ENCODE data around the gene RBL1.

Gene RBL1

GRCh38 chr20:37095599-37096414, at the start of gene RBL1:
Gene RBL1 (minus strand): TSS chr20:37095997. CDS start chr20:37095928, 69 bp downstream.
- peak; percentile 57 for TF ChIP-seq CTCF (IDR thresholded peaks at IDR 0.05; ENCODE audit: low read depth, low read length, missing control alignments)
- DNase-seq, result peak; percentile 67
- no peaks in the 10 kb centered on the region for H3K27me3 ChIP-seq (replicated peaks)
- H3K4me3 ChIP-seq (ENCODE audit: low read depth, low read length), result peak within 1 kb of the TSS; percentile 77
- in situ Hi-C loops (cut with HindIII; ENCODE audit: low pct_ligation_motif_present, low sequenced_read_pairs), result no loop called here
- peak within 1 kb of the TSS; percentile 75 for H3K27ac ChIP-seq
- no peaks in the 10 kb centered on the region for H3K36me3 ChIP-seq (replicated peaks)

GRCh38 chr20:37144856-37145404, 49.1 kb upstream of the RBL1 start:
- H3K27me3 ChIP-seq (replicated peaks), result no peaks in the 10 kb centered on the region
- DNase-seq, result no peak
- H3K36me3 ChIP-seq (replicated peaks), result no peaks in the 10 kb centered on the region
- no peak overlapping the region for H3K27ac ChIP-seq
- TF ChIP-seq CTCF (IDR thresholded peaks at IDR 0.05; ENCODE audit: low read depth, low read length, missing control alignments), result no peak
- in situ Hi-C loops (cut with HindIII; ENCODE audit: low pct_ligation_motif_present, low sequenced_read_pairs), result no loop called here
- H3K4me3 ChIP-seq (ENCODE audit: low read depth, low read length), result no peak overlapping the region

- Histone ChIP-seq H3K36me3 (replicated peaks) (no peaks in the 10 kb centered on the region), H3K4me3 (ENCODE audit: low read depth, low read length) (no peak overlapping the region), H3K27ac (no peak overlapping the region), H3K27me3 (replicated peaks) (no peaks in the 10 kb centered on the region)
- no peak for DNase-seq
- TF ChIP-seq CTCF (IDR thresholded peaks at IDR 0.05; ENCODE audit: low read depth, low read length, missing control alignments), result no peak
- in situ Hi-C loops (cut with HindIII; ENCODE audit: low pct_ligation_motif_present, low sequenced_read_pairs), result no loop called here
These were observed 46.9 kb upstream of the RBL1 start for GRCh38 chr20:37142708-37143107.

GRCh38 chr20:37137547-37137946, 41.8 kb upstream of the RBL1 start:
- H3K4me3 ChIP-seq (ENCODE audit: low read depth, low read length), result no peak overlapping the region
- DNase-seq, result no peak
- no peak for TF ChIP-seq CTCF (IDR thresholded peaks at IDR 0.05; ENCODE audit: low read depth, low read length, missing control alignments)
- no peaks in the 10 kb centered on the region for H3K27me3 ChIP-seq (replicated peaks)
- in situ Hi-C loops (cut with HindIII; ENCODE audit: low pct_ligation_motif_present, low sequenced_read_pairs), result no loop called here
- no peak overlapping the region for H3K27ac ChIP-seq
- no peaks in the 10 kb centered on the region for H3K36me3 ChIP-seq (replicated peaks)

GRCh38 chr20:37133952-37134351, 38.2 kb upstream of the RBL1 start:
- no peaks in the 10 kb centered on the region for H3K27me3 ChIP-seq (replicated peaks)
- H3K4me3 ChIP-seq (ENCODE audit: low read depth, low read length), result no peak overlapping the region
- no peak for TF ChIP-seq CTCF (IDR thresholded peaks at IDR 0.05; ENCODE audit: low read depth, low read length, missing control alignments)
- H3K36me3 ChIP-seq (replicated peaks), result no peaks in the 10 kb centered on the region
- in situ Hi-C loops (cut with HindIII; ENCODE audit: low pct_ligation_motif_present, low sequenced_read_pairs), result no loop called here
- DNase-seq, result no peak
- H3K27ac ChIP-seq, result no peak overlapping the region

All from brain microvascular endothelial cell (primary cell).